Measurements from ENCODE around the gene USPL1.

USPL1 gene

GRCh38 chr13:30685320-30685859 lies 67.7 kb downstream of the USPL1 start:
- Mint-ChIP-seq H3K27ac (no peak overlapping the region), H3K9me3 (peaks cover 3% of the 10 kb centered on the region), H3K36me3 (no peaks in the 10 kb centered on the region), H3K27me3 (peaks cover 31% of the 10 kb centered on the region), H3K4me3 (no peak overlapping the region), H3K4me1 (peaks cover 5% of the 10 kb centered on the region)
- CTCF ChIA-PET, result interaction anchor here (0.6 kb wide), 1 partner anchor 180 kb away, joined by 3 read pairs; no protein-coding TSS in a partner anchor
- DNase-seq, result no peak

GRCh38 chr13:30685987-30686386 lies 68.3 kb downstream of the USPL1 start:
- no peaks in the 10 kb centered on the region for H3K36me3 Mint-ChIP-seq
- peaks cover 34% of the 10 kb centered on the region for H3K27me3 Mint-ChIP-seq
- no peak overlapping the region for H3K4me3 Mint-ChIP-seq
- H3K4me1 Mint-ChIP-seq, result peaks cover 10% of the 10 kb centered on the region
- DNase-seq, result no peak
- H3K27ac Mint-ChIP-seq, result no peak overlapping the region
- peaks cover 3% of the 10 kb centered on the region for H3K9me3 Mint-ChIP-seq
- CTCF ChIA-PET, result no interaction called here

GRCh38 chr13:30687601-30688000 lies 69.9 kb downstream of the USPL1 start:
- no peaks in the 10 kb centered on the region for H3K36me3 Mint-ChIP-seq
- no peak overlapping the region for H3K27ac Mint-ChIP-seq
- H3K9me3 Mint-ChIP-seq, result peaks cover 3% of the 10 kb centered on the region
- no peak overlapping the region for H3K4me3 Mint-ChIP-seq
- CTCF ChIA-PET, result no interaction called here
- peaks cover 28% of the 10 kb centered on the region for H3K27me3 Mint-ChIP-seq
- no peak for DNase-seq
- peaks cover 10% of the 10 kb centered on the region for H3K4me1 Mint-ChIP-seq

GRCh38 chr13:30689752-30690151 lies 72.0 kb downstream of the USPL1 start:
- H3K27me3 Mint-ChIP-seq, result peaks cover 45% of the 10 kb centered on the region
- DNase-seq, result no peak
- no peaks in the 10 kb centered on the region for H3K36me3 Mint-ChIP-seq
- H3K9me3 Mint-ChIP-seq, result peaks cover 3% of the 10 kb centered on the region
- H3K4me3 Mint-ChIP-seq, result no peak overlapping the region
- CTCF ChIA-PET, result no interaction called here
- H3K27ac Mint-ChIP-seq, result no peak overlapping the region
- H3K4me1 Mint-ChIP-seq, result peaks cover 10% of the 10 kb centered on the region

GRCh38 chr13:30690282-30691188 lies 72.8 kb downstream of the USPL1 start:
- Mint-ChIP-seq H3K9me3 (peaks cover 3% of the 10 kb centered on the region), H3K27ac (peak overlapping the region; percentile 45), H3K4me3 (peak overlapping the region; percentile 34), H3K4me1 (peaks cover 12% of the 10 kb centered on the region), H3K27me3 (peaks cover 49% of the 10 kb centered on the region), H3K36me3 (no peaks in the 10 kb centered on the region)
- CTCF ChIA-PET, result no interaction called here
- DNase-seq, result peak; percentile 52

- CTCF ChIA-PET, result no interaction called here
- no peak overlapping the region for H3K4me3 Mint-ChIP-seq
Measured at GRCh38 chr13:30692113-30692512, 74.4 kb downstream of the USPL1 start.

GRCh38 chr13:30696278-30697176 lies 78.8 kb downstream of the USPL1 start:
- CTCF ChIA-PET, result interaction anchor here (0.8 kb wide), 1 partner anchor 107 kb away, joined by 3 read pairs; no protein-coding TSS in a partner anchor
- Mint-ChIP-seq H3K27me3 (peaks cover 55% of the 10 kb centered on the region), H3K4me3 (no peak overlapping the region)

More at GRCh38 chr13:30692113-30692512, 74.4 kb downstream of the USPL1 start:
- peaks cover 3% of the 10 kb centered on the region for H3K9me3 Mint-ChIP-seq
- peaks cover 28% of the 10 kb centered on the region for H3K4me1 Mint-ChIP-seq
- no peak for DNase-seq
- H3K27ac Mint-ChIP-seq, result no peak overlapping the region
- H3K27me3 Mint-ChIP-seq, result peaks cover 50% of the 10 kb centered on the region
- H3K36me3 Mint-ChIP-seq, result no peaks in the 10 kb centered on the region

GRCh38 chr13:30697177-30697953 lies 79.6 kb downstream of the USPL1 start:
- H3K9me3 Mint-ChIP-seq, result no peaks in the 10 kb centered on the region
- H3K27ac Mint-ChIP-seq, result no peak overlapping the region
- peaks cover 55% of the 10 kb centered on the region for H3K27me3 Mint-ChIP-seq
- peaks cover 23% of the 10 kb centered on the region for H3K4me1 Mint-ChIP-seq
- no peak for DNase-seq
- H3K36me3 Mint-ChIP-seq, result no peaks in the 10 kb centered on the region
- CTCF ChIA-PET, result interaction anchor here (0.8 kb wide), 1 partner anchor 106 kb away, joined by 3 read pairs; no protein-coding TSS in a partner anchor
- H3K4me3 Mint-ChIP-seq, result no peak overlapping the region

More at GRCh38 chr13:30696278-30697176, 78.8 kb downstream of the USPL1 start:
- DNase-seq, result peak; percentile 29
- no peaks in the 10 kb centered on the region for H3K36me3 Mint-ChIP-seq
- H3K27ac Mint-ChIP-seq, result no peak overlapping the region
- peaks cover 23% of the 10 kb centered on the region for H3K4me1 Mint-ChIP-seq
- H3K9me3 Mint-ChIP-seq, result no peaks in the 10 kb centered on the region

GRCh38 chr13:30697996-30698401 lies 80.3 kb downstream of the USPL1 start:
- H3K4me3 Mint-ChIP-seq, result no peak overlapping the region
- DNase-seq, result no peak
- peaks cover 53% of the 10 kb centered on the region for H3K27me3 Mint-ChIP-seq
- CTCF ChIA-PET, result interaction anchor here (0.6 kb wide), 1 partner anchor 42 kb away, joined by 3 read pairs; no protein-coding TSS in a partner anchor
- no peaks in the 10 kb centered on the region for H3K36me3 Mint-ChIP-seq
- no peaks in the 10 kb centered on the region for H3K9me3 Mint-ChIP-seq
- H3K4me1 Mint-ChIP-seq, result peaks cover 23% of the 10 kb centered on the region
- H3K27ac Mint-ChIP-seq, result no peak overlapping the region

GRCh38 chr13:30698488-30699005 lies 80.8 kb downstream of the USPL1 start:
- no peak overlapping the region for H3K4me3 Mint-ChIP-seq
- no peak for DNase-seq
- CTCF ChIA-PET, result interaction anchor here (0.6 kb wide), 1 partner anchor 42 kb away, joined by 3 read pairs; no protein-coding TSS in a partner anchor
- no peaks in the 10 kb centered on the region for H3K36me3 Mint-ChIP-seq
- H3K27ac Mint-ChIP-seq, result no peak overlapping the region
- no peaks in the 10 kb centered on the region for H3K9me3 Mint-ChIP-seq
- peaks cover 23% of the 10 kb centered on the region for H3K4me1 Mint-ChIP-seq
- peaks cover 51% of the 10 kb centered on the region for H3K27me3 Mint-ChIP-seq

GRCh38 chr13:30700364-30700763 lies 82.6 kb downstream of the USPL1 start:
- no peak overlapping the region for H3K27ac Mint-ChIP-seq
- H3K4me1 Mint-ChIP-seq, result peaks cover 23% of the 10 kb centered on the region
- no peaks in the 10 kb centered on the region for H3K36me3 Mint-ChIP-seq
- peaks cover 48% of the 10 kb centered on the region for H3K27me3 Mint-ChIP-seq
- DNase-seq, result no peak
- no peak overlapping the region for H3K4me3 Mint-ChIP-seq
- CTCF ChIA-PET, result no interaction called here
- no peaks in the 10 kb centered on the region for H3K9me3 Mint-ChIP-seq

GRCh38 chr13:30702006-30702405 lies 84.3 kb downstream of the USPL1 start:
- Mint-ChIP-seq H3K36me3 (no peaks in the 10 kb centered on the region), H3K4me1 (peaks cover 6% of the 10 kb centered on the region), H3K27me3 (peaks cover 45% of the 10 kb centered on the region), H3K27ac (no peak overlapping the region), H3K9me3 (no peaks in the 10 kb centered on the region), H3K4me3 (no peak overlapping the region)
- CTCF ChIA-PET, result no interaction called here
- DNase-seq, result no peak

GRCh38 chr13:30704596-30704995 lies 86.9 kb downstream of the USPL1 start:
- CTCF ChIA-PET, result no interaction called here
- Mint-ChIP-seq H3K9me3 (no peaks in the 10 kb centered on the region), H3K27ac (no peak overlapping the region), H3K4me3 (no peak overlapping the region), H3K36me3 (no peaks in the 10 kb centered on the region), H3K27me3 (peaks cover 33% of the 10 kb centered on the region), H3K4me1 (no peaks in the 10 kb centered on the region)
- no peak for DNase-seq
